Cardiac fibroblast (primary cell): ENCODE measurements around the gene UCK1.
"Not testable (repeated sequence)": the region's sequence is repeated elsewhere in the genome, so short reads cannot be mapped to it uniquely, and the experiment has no call there.

Experiments
- DNase-seq, 2 donors: peaks; one replicate each; pipeline versions ENCODE4 v3.0.0 to v3.0.0-alpha.2; 2010; ENCODE audit warnings: low read depth in 2 of 2
- H3K4me3 ChIP-seq, 2 donors: replicated peaks in 1 of 2; 1 replicate in 1 of 2; 2 replicates in 1 of 2; pipeline ENCODE4 v1.5.1; 2011; ENCODE audit warnings: low read depth in 2 of 2, low read length in 2 of 2, mild to moderate bottlenecking in 2 of 2, moderate library complexity in 1 of 2
- TF ChIP-seq, protein P1 (sequence below): IDR thresholded peaks from one replicate; pipeline ENCODE4 v1.5.1; 2011; ENCODE audit warnings: low read depth, mild to moderate bottlenecking, low read length, inconsistent platforms

UCK1 gene

DNA sequence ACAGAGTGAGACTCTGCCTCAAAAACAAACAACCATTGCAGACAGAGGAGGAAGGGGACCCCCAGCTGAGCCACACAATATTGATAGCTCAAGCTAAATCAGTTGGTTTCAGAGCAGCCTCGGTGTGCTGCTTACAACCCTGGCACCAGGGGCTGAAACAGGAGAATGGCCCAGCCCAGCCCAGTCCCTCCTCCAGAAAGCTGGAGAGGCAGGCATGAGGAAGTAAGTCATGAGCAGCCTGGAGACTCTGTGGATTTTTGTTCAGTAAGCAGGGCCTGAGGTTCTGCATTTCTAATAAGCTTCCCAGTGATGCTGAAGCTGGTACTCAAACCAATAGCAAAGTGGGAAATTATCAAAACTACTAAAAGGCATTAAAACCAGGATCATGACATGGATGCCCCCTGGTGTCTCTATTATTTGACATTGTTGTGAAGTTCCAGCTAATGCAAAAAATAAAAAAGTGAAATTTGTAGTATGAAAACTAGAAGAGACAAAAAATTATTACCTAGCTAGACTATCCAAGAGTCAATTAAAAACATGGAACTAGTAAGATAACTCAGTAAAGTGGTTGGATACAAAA is 28.4 kb upstream of the UCK1 start:
- H3K4me3 ChIP-seq = no peak overlapping the region
- TF ChIP-seq, protein P1, sequence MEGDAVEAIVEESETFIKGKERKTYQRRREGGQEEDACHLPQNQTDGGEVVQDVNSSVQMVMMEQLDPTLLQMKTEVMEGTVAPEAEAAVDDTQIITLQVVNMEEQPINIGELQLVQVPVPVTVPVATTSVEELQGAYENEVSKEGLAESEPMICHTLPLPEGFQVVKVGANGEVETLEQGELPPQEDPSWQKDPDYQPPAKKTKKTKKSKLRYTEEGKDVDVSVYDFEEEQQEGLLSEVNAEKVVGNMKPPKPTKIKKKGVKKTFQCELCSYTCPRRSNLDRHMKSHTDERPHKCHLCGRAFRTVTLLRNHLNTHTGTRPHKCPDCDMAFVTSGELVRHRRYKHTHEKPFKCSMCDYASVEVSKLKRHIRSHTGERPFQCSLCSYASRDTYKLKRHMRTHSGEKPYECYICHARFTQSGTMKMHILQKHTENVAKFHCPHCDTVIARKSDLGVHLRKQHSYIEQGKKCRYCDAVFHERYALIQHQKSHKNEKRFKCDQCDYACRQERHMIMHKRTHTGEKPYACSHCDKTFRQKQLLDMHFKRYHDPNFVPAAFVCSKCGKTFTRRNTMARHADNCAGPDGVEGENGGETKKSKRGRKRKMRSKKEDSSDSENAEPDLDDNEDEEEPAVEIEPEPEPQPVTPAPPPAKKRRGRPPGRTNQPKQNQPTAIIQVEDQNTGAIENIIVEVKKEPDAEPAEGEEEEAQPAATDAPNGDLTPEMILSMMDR = no peak
- peak in 1 of 2 donors; percentile 6 for DNase-seq

DNA sequence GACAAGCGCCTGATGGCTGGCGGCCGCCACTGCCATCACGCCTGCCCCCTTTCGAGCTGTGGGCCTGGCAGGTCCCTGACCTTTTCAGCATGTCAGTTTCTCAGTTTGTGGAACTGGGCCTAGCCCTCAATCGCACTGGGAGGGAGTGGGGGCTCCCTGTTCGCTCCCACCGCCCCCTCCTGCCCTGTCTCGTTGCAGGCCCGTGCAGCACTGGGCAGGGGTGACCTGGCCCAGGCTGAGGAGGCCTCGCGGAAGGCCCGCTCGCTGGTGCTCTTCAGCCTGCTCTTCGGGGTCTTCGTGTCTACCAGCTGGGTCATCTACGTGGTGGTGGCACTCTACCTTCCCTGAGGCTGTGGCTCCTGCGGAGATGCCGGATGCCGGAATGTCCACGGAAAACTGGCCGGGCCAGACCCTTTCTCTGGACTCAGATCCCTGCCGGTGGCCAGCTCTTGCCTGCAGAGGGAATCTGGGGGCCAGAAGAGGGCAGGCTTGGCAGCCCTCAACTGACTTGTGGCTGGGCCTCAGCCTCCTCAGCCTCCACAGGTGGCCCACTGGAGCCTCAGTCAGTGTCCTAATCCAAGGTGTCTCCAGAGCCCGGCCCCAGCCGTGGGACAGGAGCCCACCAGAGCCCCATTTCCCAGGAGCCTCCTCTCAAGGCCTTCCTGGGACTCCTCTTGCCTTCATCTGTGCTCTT is 26.9 kb upstream of the UCK1 start:
- TF ChIP-seq, protein P1 = no peak
- DNase-seq = no peak
- no peak overlapping the region for H3K4me3 ChIP-seq

DNA sequence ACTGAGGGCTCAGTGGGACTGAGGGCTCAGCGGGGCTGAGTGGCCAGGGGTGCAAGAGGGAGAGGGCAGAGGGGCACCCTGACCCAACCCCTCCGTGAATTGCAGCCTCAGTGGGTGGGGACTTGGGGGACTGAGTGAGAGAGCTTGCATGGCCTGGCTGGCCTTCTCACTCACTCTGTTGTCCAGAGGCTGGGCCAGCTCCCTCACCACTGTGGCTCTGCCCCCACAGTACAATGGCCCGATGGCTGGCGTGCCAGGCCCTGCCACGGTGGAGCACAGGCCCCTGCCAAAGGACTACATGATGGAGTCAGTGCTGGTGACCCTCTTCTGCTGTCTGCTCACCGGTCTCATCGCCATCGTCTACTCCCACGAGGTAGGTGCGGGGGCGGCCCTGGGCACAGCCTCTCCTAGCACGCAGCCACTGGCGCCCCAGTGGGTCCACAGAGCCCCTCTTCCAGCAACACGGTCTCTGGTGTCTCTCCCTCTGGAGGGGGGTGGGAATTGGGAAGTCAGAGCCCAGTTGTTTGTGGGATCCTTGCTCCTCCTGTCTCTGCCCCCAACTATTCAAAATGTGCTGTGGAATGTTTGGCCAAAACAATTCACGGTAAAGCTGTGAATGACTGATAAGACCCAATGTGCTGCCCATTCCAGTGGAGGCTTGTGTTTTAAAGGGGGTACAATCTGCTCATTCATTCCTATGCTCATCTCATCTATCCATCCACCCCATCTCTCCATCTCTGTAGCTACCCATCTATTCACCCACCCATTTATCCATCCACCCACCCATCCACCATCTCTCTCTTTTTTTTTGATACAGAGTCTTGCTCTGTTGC is 25.0 kb upstream of the UCK1 start:
- TF ChIP-seq, protein P1 = no peak
- DNase-seq = no peak
- H3K4me3 ChIP-seq = no peak overlapping the region

DNA sequence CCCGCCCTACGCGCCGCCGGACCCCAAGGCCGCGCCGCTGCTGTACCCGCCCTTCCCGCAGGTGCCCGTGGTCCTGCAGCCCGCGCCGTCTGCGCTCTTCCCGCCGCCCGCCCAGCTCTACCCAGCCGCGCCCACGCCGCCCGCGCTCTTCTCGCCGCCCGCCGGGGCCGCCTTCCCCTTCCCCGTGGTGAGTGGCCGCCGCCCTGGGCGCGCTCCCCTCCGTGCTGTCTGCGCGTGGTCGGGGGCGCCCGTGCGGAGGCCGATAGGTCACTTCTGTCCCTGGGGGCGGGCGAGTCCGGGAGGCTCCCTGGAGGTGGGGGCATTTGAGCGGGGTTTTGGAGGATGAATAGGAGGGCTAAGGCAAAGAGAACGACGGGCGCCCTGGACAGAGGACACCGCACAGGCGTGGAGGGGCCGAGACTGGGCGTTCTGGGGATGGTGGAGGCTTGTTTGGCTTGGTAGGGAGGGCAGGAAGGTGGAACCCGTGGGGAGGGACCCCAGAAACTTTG is 23.8 kb upstream of the UCK1 start:
- no peak for DNase-seq
- no peak overlapping the region for H3K4me3 ChIP-seq
- TF ChIP-seq, protein P1 = no peak

DNA sequence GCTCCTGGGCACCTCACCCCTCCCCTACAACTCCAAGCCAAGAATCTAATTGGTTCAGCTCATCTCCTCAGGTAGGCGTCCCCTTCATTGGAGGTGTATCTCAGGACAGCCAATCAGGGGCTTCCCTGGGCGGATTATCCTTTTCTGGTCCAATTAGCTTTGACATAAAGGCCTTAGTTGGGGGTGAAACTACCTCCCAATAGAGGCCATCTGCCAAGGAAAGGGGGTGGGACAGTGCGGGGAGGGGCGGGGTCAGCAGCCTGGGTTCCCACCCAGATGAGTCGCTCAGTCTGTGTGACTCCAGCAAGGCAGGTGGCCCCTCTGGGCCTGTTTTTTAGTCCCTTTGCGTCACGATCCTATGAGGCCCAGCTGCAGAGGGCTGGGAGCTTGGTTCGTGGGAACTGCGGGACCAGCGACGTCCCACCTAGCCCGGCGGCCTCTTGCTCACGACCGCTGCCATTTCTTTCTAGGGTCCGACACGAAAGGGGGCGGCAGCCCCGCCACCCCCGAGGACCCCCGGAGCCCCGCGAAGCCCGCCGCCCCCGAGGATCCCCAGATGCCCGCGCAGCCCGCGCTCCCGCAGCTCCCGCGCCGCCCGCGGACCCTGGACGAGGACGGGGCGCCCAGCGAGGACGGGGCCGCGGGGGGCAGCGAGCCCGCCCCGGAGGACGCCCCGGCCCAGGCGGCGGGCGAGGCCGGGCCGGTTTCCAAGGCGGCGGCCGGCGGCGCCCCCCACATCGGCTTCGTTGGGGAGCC is 23.2 kb upstream of the UCK1 start:
- TF ChIP-seq, protein P1 = no peak
- no peak overlapping the region for H3K4me3 ChIP-seq
- DNase-seq = no peak

DNA sequence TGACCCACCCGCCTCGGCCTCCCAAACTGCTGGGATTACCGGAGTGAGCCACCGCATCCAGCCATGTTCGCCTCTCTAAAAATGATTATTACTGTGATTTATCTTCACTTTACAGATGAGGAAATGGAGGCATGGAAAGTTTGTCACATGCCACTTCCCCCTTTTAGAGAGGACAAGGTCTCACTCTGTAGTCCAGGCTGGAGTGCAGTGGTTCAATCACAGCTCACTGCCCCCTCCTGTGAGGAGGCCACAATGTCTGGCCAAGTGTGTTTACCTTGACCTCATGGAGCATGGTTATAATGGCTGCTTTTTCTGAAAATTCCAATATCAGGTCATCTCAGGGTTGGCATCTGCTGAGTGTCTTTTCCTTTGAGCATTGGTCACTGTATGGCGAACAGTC is 21.0 kb upstream of the UCK1 start:
- no peak for DNase-seq
- TF ChIP-seq, protein P1 = no peak
- no peak overlapping the region for H3K4me3 ChIP-seq

DNA sequence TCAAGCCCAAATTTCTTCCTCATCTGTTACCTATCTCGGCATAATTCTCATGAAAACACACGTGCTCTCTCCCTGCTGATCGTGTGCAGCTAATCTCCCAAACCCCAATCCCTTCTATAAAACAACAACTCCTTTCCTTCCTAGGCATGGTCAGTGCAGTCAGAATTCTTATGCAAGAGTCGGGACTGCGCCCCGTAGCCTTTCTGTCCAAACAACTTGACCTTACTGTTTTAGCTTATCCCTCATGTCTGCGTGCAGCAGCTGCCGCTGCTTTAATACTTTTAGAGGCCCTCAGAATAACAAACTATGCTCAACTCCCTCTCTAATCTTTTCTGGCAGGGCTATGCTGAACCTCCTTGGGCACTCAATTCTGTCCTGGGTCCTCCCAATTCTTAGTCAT is 19.4 kb upstream of the UCK1 start:
- DNase-seq, H3K4me3 ChIP-seq: not testable (repeated sequence)

DNA sequence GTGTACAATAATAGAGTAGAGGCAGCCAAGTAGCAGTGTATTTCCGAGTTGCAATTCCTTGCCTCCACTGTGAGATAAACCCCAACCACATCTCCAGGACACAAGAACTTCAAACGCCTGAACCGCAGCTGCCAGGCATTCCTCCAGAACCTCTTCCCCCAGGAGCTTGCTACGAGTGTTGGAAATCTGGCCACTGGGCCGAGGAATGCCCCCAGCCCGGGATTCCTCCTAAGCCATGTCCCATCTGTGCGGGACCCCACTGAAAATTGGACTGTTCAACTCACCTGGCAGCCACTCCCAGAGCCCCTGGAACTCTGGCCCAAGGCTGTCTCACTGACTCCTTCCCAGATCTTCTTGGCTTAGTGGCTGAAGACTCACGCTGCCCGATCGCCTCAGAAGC is 18.1 kb upstream of the UCK1 start:
- H3K4me3 ChIP-seq, DNase-seq: not testable (repeated sequence)
